Right atrium auricular region (tissue), 2 donors: ENCODE data around the gene ANKRD33. TPM values are rescaled to one million over a fixed set of nuclear protein-coding genes. Genes with fewer than 3 reads are reported as not detected.

Experiments used
- DNase-seq: peaks from one replicate; pipeline ENCODE4 v3.0.0-alpha.2; 2019; ENCODE audit warnings: low spot score
- H3K27ac ChIP-seq, 2 donors: fragments of 200-600 bp; sonication (generic); 1 replicate in 1 of 2; 2 replicates in 1 of 2; pipeline ENCODE4 v1.5.1; 2016 to 2019
- H3K27me3 ChIP-seq, 2 donors: fragments of 200-600 bp; sonication (generic); one replicate each; pipeline versions ENCODE4 v1.5.1 to v1.6.0; 2017 to 2019
- H3K36me3 ChIP-seq: fragments of 200-600 bp; sonication (generic); one replicate; pipeline ENCODE4 v1.5.1; 2016
- H3K4me1 ChIP-seq, 2 donors: fragments of 200-600 bp; sonication (generic); one replicate each; pipeline versions ENCODE4 v1.5.1 to v1.6.0; 2017 to 2019
- H3K4me3 ChIP-seq, 2 donors: fragments of 200-600 bp; sonication (generic); 1 replicate in 1 of 2; 2 replicates in 1 of 2; pipeline ENCODE4 v1.5.1; 2017 to 2019; ENCODE audit warnings: mild to moderate bottlenecking in 1 of 2, moderate library complexity in 1 of 2
- H3K9me3 ChIP-seq, 2 donors: fragments of 200-600 bp; sonication (generic); one replicate each; pipeline ENCODE4 v1.5.1; 2019
- total RNA-seq, 2 donors: library from RNA; depleted of rRNA; stranded (reverse); fragments of >200 nt; gene quantifications; one replicate each; pipeline ENCODE4 v1.1.0, GENCODE V29; 2016
- TF ChIP-seq, protein P1 (sequence below), 2 donors: fragments of 200-600 bp; sonication (generic); IDR thresholded peaks; one replicate each; pipeline ENCODE4 v1.5.1; 2019; ENCODE audit warnings: antibody characterized with exemption in 2 of 2

ANKRD33 gene
- total RNA-seq, 2 donors from 2014 or later = not detected

DNA sequence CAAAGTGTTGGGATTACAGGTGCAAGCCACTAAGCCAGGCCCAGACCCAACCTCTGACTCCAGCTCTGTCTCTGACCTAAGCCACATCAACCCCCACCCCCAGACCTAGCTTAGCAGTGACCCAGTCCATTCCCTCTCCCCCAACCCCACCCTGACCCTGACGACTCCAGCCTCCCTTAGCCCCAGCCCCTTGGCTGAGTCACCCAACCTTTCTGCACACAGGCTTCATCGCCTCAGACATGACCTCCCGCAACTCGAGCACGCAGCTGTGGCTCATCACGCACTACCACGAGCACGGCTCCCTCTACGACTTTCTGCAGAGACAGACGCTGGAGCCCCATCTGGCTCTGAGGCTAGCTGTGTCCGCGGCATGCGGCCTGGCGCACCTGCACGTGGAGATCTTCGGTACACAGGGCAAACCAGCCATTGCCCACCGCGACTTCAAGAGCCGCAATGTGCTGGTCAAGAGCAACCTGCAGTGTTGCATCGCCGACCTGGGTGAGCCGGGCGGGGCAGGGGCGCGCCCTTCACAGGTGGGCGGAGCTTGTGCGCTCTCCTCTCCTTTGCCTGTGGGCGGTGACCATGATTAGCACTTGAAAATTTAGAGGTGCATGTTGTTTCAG, 27.2 kb downstream of the ANKRD33 start:
- Histone ChIP-seq H3K4me3 (no peak overlapping the region), H3K27me3 (no peaks in the 10 kb centered on the region), H3K9me3 (no peaks in the 10 kb centered on the region), H3K4me1 (peaks cover 0 to 64% of the 10 kb centered on the region in 2 donors), H3K27ac (no peak overlapping the region), H3K36me3 (peaks cover 25% of the 10 kb centered on the region)
- DNase-seq = no peak
- TF ChIP-seq, protein P1, sequence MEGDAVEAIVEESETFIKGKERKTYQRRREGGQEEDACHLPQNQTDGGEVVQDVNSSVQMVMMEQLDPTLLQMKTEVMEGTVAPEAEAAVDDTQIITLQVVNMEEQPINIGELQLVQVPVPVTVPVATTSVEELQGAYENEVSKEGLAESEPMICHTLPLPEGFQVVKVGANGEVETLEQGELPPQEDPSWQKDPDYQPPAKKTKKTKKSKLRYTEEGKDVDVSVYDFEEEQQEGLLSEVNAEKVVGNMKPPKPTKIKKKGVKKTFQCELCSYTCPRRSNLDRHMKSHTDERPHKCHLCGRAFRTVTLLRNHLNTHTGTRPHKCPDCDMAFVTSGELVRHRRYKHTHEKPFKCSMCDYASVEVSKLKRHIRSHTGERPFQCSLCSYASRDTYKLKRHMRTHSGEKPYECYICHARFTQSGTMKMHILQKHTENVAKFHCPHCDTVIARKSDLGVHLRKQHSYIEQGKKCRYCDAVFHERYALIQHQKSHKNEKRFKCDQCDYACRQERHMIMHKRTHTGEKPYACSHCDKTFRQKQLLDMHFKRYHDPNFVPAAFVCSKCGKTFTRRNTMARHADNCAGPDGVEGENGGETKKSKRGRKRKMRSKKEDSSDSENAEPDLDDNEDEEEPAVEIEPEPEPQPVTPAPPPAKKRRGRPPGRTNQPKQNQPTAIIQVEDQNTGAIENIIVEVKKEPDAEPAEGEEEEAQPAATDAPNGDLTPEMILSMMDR (IDR thresholded peaks at IDR 0.05) = no peak

DNA sequence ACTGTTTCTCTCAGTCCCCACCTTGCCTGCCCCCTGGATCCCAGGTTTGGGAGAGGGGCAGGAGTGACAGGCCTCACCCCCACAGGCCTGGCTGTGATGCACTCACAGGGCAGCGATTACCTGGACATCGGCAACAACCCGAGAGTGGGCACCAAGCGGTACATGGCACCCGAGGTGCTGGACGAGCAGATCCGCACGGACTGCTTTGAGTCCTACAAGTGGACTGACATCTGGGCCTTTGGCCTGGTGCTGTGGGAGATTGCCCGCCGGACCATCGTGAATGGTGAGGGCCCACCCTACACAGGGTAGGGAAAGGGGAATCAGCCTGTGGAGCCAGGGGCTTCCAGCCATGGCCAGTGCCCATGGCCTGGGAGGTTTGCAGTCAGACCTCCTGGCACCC, 28.0 kb downstream of the ANKRD33 start:
- H3K27me3 ChIP-seq = no peaks in the 10 kb centered on the region
- H3K36me3 ChIP-seq = peaks cover 25% of the 10 kb centered on the region
- no peaks in the 10 kb centered on the region for H3K9me3 ChIP-seq
- no peak overlapping the region for H3K4me3 ChIP-seq
- H3K4me1 ChIP-seq = peaks cover 0 to 56% of the 10 kb centered on the region in 2 donors
- no peak overlapping the region for H3K27ac ChIP-seq
- DNase-seq = no peak
- TF ChIP-seq, protein P1 (IDR thresholded peaks at IDR 0.05) = no peak

DNA sequence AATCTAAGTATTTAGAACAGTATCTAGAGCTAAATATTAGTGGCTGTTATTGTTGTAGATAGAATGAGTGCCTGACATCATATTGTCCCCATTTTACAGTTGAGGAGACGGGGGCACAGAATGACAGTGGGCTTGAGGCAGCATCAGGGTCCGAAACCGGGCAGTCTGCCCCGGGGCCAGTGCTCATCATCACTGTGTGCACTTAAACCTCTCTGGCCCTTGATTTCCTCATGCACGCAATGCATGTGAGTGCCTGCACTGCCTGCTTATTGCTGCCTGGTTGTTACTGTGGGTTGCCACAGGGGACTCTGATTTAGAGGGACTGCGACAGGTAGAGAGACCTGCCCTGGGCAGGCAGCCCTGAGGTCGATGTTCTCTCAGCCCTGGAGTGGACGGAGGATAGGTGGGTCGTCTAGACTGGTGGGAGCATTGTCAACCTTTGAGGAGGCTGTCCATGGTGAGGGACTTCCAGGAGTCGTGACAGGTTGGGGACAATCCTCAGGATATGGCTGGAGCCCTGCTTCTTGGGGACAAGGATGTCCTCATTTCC, 29.2 kb downstream of the ANKRD33 start:
- peak overlapping the region; percentile 37 to 55 for H3K27ac ChIP-seq
- no peaks in the 10 kb centered on the region for H3K27me3 ChIP-seq
- H3K9me3 ChIP-seq = no peaks in the 10 kb centered on the region
- peaks cover 25% of the 10 kb centered on the region for H3K36me3 ChIP-seq
- TF ChIP-seq, protein P1 (IDR thresholded peaks at IDR 0.05) = no peak
- no peak for DNase-seq
- H3K4me3 ChIP-seq = no peak overlapping the region
- peaks cover 0 to 56% of the 10 kb centered on the region in 2 donors for H3K4me1 ChIP-seq

DNA sequence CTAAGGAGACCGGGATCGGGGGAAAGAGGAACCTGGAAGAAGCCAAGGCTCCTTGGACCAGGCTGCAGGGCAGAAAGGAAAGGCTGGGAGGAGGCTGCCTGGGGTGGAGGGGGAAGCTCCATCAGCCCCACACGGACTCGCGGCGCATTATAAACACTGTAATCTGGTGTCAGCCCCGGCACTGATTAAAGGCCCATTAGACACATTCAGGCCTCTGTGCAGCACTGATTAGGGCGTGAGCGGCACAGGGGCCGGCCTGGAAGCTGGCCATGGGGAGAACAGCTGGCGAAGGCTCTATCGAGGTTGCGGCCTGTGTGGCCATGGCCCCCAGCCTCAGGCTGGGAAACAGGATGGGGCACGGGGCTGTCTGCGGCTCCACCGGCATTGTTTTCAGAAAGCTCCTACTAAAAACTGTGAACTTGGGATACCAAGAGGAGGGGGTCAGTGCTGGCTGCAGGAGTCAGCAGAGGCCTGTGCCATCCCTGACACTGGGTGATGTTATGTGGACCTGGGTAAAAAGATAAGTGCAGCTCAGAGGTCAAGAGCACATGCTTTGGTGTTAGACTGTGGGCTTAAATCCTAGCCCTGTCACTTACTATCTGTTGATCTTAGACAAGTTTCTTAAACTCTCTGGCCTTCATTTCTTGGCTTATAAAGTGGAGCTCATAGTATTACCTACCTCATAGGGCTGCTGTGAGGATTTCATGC, 30.0 kb downstream of the ANKRD33 start:
- DNase-seq = no peak
- Histone ChIP-seq H3K4me3 (no peak overlapping the region), H3K36me3 (peaks cover 25% of the 10 kb centered on the region), H3K4me1 (peaks cover 0 to 57% of the 10 kb centered on the region in 2 donors), H3K27me3 (no peaks in the 10 kb centered on the region), H3K27ac (peak overlapping the region; percentile 37 to 55), H3K9me3 (no peaks in the 10 kb centered on the region)
- TF ChIP-seq, protein P1 (IDR thresholded peaks at IDR 0.05) = no peak

DNA sequence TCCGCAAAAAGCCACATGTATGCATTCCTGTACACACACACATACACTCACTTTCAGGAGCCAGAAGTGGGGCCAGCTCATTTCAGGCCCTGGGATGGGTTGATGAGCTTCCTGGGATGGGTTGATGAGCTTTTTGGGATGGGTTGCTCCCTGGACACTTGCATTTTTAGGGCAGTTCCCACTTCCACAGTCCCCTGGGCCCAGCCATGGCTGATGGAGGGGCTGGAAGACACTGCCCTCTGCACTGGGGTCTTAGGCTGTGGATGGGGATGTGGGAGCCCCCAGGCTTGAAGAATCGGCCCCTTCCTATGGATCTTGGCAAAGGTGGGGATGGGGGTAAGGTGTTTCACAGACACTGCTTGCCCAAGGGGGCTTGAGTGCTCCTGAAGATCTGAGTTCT, 32.1 kb downstream of the ANKRD33 start:
- Histone ChIP-seq H3K27ac (no peak overlapping the region), H3K4me3 (no peak overlapping the region), H3K36me3 (peaks cover 18% of the 10 kb centered on the region), H3K27me3 (no peaks in the 10 kb centered on the region), H3K9me3 (no peaks in the 10 kb centered on the region), H3K4me1 (peaks cover 0 to 54% of the 10 kb centered on the region in 2 donors)
- no peak for DNase-seq
- TF ChIP-seq, protein P1 (IDR thresholded peaks at IDR 0.05) = no peak
